Heart right ventricle (tissue), 16 donors: ENCODE data around the gene BTBD16. TPM values are rescaled to one million over a fixed set of nuclear protein-coding genes. Genes with fewer than 3 reads are reported as not detected.

Experiments
- ATAC-seq, 8 donors: fragments of 200-7000 bp; cut with Tn5 transposase; one replicate each; pipeline ENCODE4 v1.9.1; 2020; ENCODE audit warnings: mild to moderate bottlenecking in 8 of 8, moderate library complexity in 8 of 8, moderate number of reproducible peaks in 1 of 8
- DNase-seq, 2 donors: peaks; one replicate each; pipeline ENCODE4 v3.0.0-alpha.2; 2020
- H3K27ac ChIP-seq, 10 donors: fragments of 200-600 bp; sonication (generic) in 2 of 10; one replicate each; pipeline versions ENCODE4 v1.5.0 to v1.8.0; 2020 to 2022; ENCODE audit warnings: mild to moderate bottlenecking in 3 of 10
- H3K27me3 ChIP-seq, 7 donors: fragments of 200-600 bp; one replicate each; pipeline ENCODE4 v1.8.0; 2021 to 2022; ENCODE audit warnings: mild to moderate bottlenecking in 2 of 7
- H3K36me3 ChIP-seq, 9 donors: fragments of 200-600 bp; sonication (generic) in 1 of 9; one replicate each; pipeline versions ENCODE4 v1.5.0 to v1.8.0; 2020 to 2022; ENCODE audit warnings: mild to moderate bottlenecking in 2 of 9
- H3K4me1 ChIP-seq, 9 donors: fragments of 200-600 bp; sonication (generic) in 1 of 9; one replicate each; pipeline versions ENCODE4 v1.5.0 to v1.8.0; 2020 to 2022; ENCODE audit warnings: mild to moderate bottlenecking in 4 of 9
- H3K4me3 ChIP-seq, 10 donors: fragments of 200-600 bp; sonication (generic) in 2 of 10; one replicate each; pipeline versions ENCODE4 v1.5.0 to v1.8.0; 2020 to 2022; ENCODE audit warnings: mild to moderate bottlenecking in 7 of 10, moderate library complexity in 2 of 10
- H3K9me3 ChIP-seq, 11 donors: fragments of 200-600 bp in 10 of 11; sonication (generic) in 2 of 11; one replicate each; pipeline versions ENCODE4 v1.5.0 to v1.8.0; 2013 to 2022; ENCODE audit warnings: mild to moderate bottlenecking in 2 of 11, control low read depth in 1 of 11, moderate library complexity in 1 of 11
- WGBS, 2 donors: extraction: QIAGEN DNeasy Blood & Tissue Kit; methylation state at CpG; one replicate each; pipeline ENCODE4 v1.1.7; 2013; ENCODE audit warnings: inconsistent platforms in 1 of 2; 5-methylcytosine and 5-hydroxymethylcytosine counted together
- intact Hi-C, 10 donors: fragments of 100-400 bp; cut with DNase I; formaldehyde crosslinking; loops; one replicate each; pipeline versions ENCODE4 v1.11.1 to v1.14.2; 2022
- polyA plus RNA-seq, 2 donors: library from polyadenylated mRNA; stranded (reverse); fragments of 200-250 nt; gene quantifications; one replicate each; pipeline ENCODE4 v1.2.3, GENCODE V29; 2013
- total RNA-seq, 10 donors: library from RNA; stranded (reverse); fragmentation: NEBNext Ultra II Directional in 3 of 10; extraction: Animal tissue kit (Norgen Biotek cat#: 25700) in 3 of 10; gene quantifications; one replicate each; pipeline versions ENCODE4 v1.2.1 to v1.2.4, GENCODE V29; 2021 to 2023
- TF ChIP-seq, protein P1 (sequence below), 9 donors: fragments of 200-600 bp; sonication (generic) in 2 of 9; IDR thresholded peaks; one replicate each; pipeline versions ENCODE4 v1.5.0 to v1.8.0; 2021 to 2022; ENCODE audit warnings: antibody characterized with exemption in 9 of 9, mild to moderate bottlenecking in 5 of 9, moderate library complexity in 1 of 9
- donor health status: Arrhythmogenic right ventricular cardiomyopathy.
- donor health status: ischemic (EF 13 %, LVEDD 7.1; RV severe dilation, severe dysfunction).
- donor health status: healthy with polysubstance abuse.
- donor health status: DM: no; HTN: yes; CAD: no.
- donor health status: DM: no; HTN: no; CAD: no.
- donor health status: ischemic (EF 25% LVEDD 6.9; RV normal size, moderate dysfunction).
- donor health status: ischemic (EF 25% LVEDD 5.7; RV mildly dilated, moderate dysfunction).
- donor health status: healthy.
- donor health status: DM: yes; HTN: yes; CAD: no.
- donor health status: Ischemic cardiomyopathy.
- donor health status: ischemic (EF 35%, LVEDD 5.7; RV mildly dilated, moderate dysfunction).
- donor health status: nonischemic (EF 11% LVEDD 7.7; RV severe dilation, severe dysfunction).
- donor health status: DM: yes; HTN: yes; CAD: no.
- donor health status: PGD.
- donor health status: ischemic (EF 29% LVEDD 5.4; RV normal size, mild dysfunction).
- donor health status: nonischemic (EF 23%, LVEDD 6.1; RV moderate dilation, normal function).

Gene BTBD16
- total and polyA plus RNA-seq, 12 donors = 0.29 to 0.76 TPM; not detected in 10

DNA sequence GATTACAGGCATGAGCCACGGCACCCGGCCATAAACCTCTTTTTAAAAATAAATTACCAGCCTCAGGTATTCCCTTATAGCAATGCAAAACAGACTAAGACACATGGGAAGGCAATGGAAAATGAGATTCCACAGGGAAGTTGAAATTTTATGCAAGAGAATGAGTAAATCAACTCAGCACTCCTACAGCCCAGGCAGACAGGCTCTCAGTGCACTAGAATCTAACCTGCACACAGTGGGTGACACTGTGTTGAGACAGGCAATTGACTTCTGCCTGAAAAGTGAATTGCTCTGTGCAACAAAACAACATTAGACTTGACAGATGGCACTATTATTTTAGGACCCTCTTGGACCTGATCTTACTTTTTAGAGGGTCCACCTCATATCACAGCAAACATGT lies 83.3 kb downstream of the BTBD16 start:
- Histone ChIP-seq H3K27me3 (no peaks in the 10 kb centered on the region), H3K9me3 (peaks cover 0 to 15% (median 0%) of the 10 kb centered on the region in 11 donors), H3K4me1 (peaks cover 0 to 6% (median 0%) of the 10 kb centered on the region in 9 donors), H3K27ac (no peak overlapping the region), H3K36me3 (no peaks in the 10 kb centered on the region), H3K4me3 (no peak overlapping the region)
- no peak for DNase-seq
- intact Hi-C loops = no loop called here
- no peak for ATAC-seq
- TF ChIP-seq, protein P1, sequence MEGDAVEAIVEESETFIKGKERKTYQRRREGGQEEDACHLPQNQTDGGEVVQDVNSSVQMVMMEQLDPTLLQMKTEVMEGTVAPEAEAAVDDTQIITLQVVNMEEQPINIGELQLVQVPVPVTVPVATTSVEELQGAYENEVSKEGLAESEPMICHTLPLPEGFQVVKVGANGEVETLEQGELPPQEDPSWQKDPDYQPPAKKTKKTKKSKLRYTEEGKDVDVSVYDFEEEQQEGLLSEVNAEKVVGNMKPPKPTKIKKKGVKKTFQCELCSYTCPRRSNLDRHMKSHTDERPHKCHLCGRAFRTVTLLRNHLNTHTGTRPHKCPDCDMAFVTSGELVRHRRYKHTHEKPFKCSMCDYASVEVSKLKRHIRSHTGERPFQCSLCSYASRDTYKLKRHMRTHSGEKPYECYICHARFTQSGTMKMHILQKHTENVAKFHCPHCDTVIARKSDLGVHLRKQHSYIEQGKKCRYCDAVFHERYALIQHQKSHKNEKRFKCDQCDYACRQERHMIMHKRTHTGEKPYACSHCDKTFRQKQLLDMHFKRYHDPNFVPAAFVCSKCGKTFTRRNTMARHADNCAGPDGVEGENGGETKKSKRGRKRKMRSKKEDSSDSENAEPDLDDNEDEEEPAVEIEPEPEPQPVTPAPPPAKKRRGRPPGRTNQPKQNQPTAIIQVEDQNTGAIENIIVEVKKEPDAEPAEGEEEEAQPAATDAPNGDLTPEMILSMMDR (IDR thresholded peaks at IDR 0.05) = no peak
- WGBS, 2 donors = 95 to 98% methylated on average over 2 of the region's 2 CpGs

GRCh38 chr10:122357685-122358084 lies 86.6 kb downstream of the BTBD16 start:
- TF ChIP-seq, protein P1 (IDR thresholded peaks at IDR 0.05) = no peak

GRCh38 chr10:122359621-122360020 lies 88.5 kb downstream of the BTBD16 start:
- TF ChIP-seq, protein P1 (IDR thresholded peaks at IDR 0.05) = no peak
- WGBS, 2 donors = 87 to 88% methylated on average over 2 of the region's 2 CpGs
- Histone ChIP-seq H3K27ac (no peak overlapping the region), H3K36me3 (no peaks in the 10 kb centered on the region), H3K4me1 (peaks cover 0 to 6% (median 0%) of the 10 kb centered on the region in 9 donors), H3K4me3 (no peak overlapping the region), H3K9me3 (peaks cover 0 to 15% (median 0%) of the 10 kb centered on the region in 11 donors), H3K27me3 (no peaks in the 10 kb centered on the region)
- DNase-seq (no peak), ATAC-seq (no peak)
- intact Hi-C loops = no loop called here

More at GRCh38 chr10:122357685-122358084, 86.6 kb downstream of the BTBD16 start:
- Histone ChIP-seq H3K27me3 (no peaks in the 10 kb centered on the region), H3K36me3 (no peaks in the 10 kb centered on the region), H3K27ac (no peak overlapping the region), H3K4me3 (no peak overlapping the region), H3K9me3 (peaks cover 0 to 15% (median 0%) of the 10 kb centered on the region in 11 donors), H3K4me1 (peaks cover 0 to 6% (median 0%) of the 10 kb centered on the region in 9 donors)
- 91 to 96% methylated on average over 4 of the region's 4 CpGs for WGBS, 2 donors
- intact Hi-C loops = no loop called here
- DNase-seq (no peak), ATAC-seq (no peak)

DNA sequence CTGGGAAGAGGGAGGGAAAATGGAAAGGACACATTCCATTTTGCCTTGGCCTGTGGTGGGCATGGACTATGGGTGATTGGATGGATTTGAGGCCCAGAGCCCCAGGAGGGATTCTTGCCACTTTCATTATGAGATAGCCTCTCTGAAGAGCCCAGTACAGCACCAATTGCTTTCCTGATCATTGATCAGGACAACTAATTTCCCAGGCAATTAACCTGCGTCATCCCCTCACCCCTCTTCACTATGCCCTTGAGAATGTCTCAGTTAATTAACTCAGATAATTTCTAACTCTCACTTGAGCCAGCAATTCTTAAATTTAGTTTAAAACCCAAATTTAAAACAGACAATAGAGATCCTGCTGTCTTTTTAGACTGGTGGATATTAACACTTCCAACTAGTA lies 90.0 kb downstream of the BTBD16 start:
- DNase-seq (no peak), ATAC-seq (no peak)
- WGBS, 2 donors = 92 to 97% methylated on average over 1 of the region's 1 CpG
- intact Hi-C loops = no loop called here
- Histone ChIP-seq H3K4me1 (peaks cover 0 to 6% (median 0%) of the 10 kb centered on the region in 9 donors), H3K4me3 (no peak overlapping the region), H3K9me3 (peaks cover 0 to 15% (median 0%) of the 10 kb centered on the region in 11 donors), H3K27ac (no peak overlapping the region), H3K36me3 (no peaks in the 10 kb centered on the region), H3K27me3 (no peaks in the 10 kb centered on the region)
- TF ChIP-seq, protein P1 (IDR thresholded peaks at IDR 0.05) = no peak
